Measurements from ENCODE around the gene PPP2R5A. TPM values are rescaled to one million over a fixed set of nuclear protein-coding genes. Genes with fewer than 3 reads are reported as not detected.
"Not testable (repeated sequence)": the region's sequence is repeated elsewhere in the genome, so short reads cannot be mapped to it uniquely, and the experiment has no call there.

Gene PPP2R5A
- total RNA-seq, 1 donor from 2014 or later: 37.1 TPM

- no peak for DNase-seq (ENCODE audit: low read depth in 2 of 2)
Measured at GRCh38 chr1:212267460-212267859, 17.8 kb upstream of the PPP2R5A start.

GRCh38 chr1:212269306-212269705, 15.9 kb upstream of the PPP2R5A start:
- no peak for DNase-seq (ENCODE audit: low read depth in 2 of 2)

- DNase-seq (ENCODE audit: low read depth in 2 of 2): no peak
Measured at GRCh38 chr1:212270564-212270963, 14.6 kb upstream of the PPP2R5A start.

GRCh38 chr1:212271234-212271633, 14.0 kb upstream of the PPP2R5A start:
- peak in 1 of 2 donors; percentile 31 for DNase-seq (ENCODE audit: low read depth in 2 of 2)

GRCh38 chr1:212271823-212272485, 13.3 kb upstream of the PPP2R5A start:
- DNase-seq (ENCODE audit: low read depth in 2 of 2): peak in 1 of 2 donors; percentile 40

- no peak for DNase-seq (ENCODE audit: low read depth in 2 of 2)
Measured at GRCh38 chr1:212281590-212281989, 3.6 kb upstream of the PPP2R5A start.

GRCh38 chr1:212283741-212284140, 1.5 kb upstream of the PPP2R5A start:
- no peak for DNase-seq (ENCODE audit: low read depth in 2 of 2)

- no peak for DNase-seq (ENCODE audit: low read depth in 2 of 2)
Measured at GRCh38 chr1:212284332-212284743, 872 bp upstream of the PPP2R5A start.

GRCh38 chr1:212285685-212286555, 710 bp downstream of the PPP2R5A start:
- peak; percentile 42 to 55 for DNase-seq (ENCODE audit: low read depth in 2 of 2)

- DNase-seq (ENCODE audit: low read depth in 2 of 2): peak in 1 of 2 donors; percentile 18
Measured at GRCh38 chr1:212286556-212287131, 1.4 kb downstream of the PPP2R5A start.

- no peak for DNase-seq (ENCODE audit: low read depth in 2 of 2)
Measured at GRCh38 chr1:212287261-212287895, 2.2 kb downstream of the PPP2R5A start.

- not testable (repeated sequence) for DNase-seq (ENCODE audit: low read depth in 2 of 2)
Measured at GRCh38 chr1:212287995-212288394, 2.8 kb downstream of the PPP2R5A start.

- peak; percentile 22 to 32 for DNase-seq (ENCODE audit: low read depth in 2 of 2)
Measured at GRCh38 chr1:212288615-212289014, 3.4 kb downstream of the PPP2R5A start.

GRCh38 chr1:212289262-212290077, 4.3 kb downstream of the PPP2R5A start:
- DNase-seq (ENCODE audit: low read depth in 2 of 2): no peak

GRCh38 chr1:212290608-212291007, 5.4 kb downstream of the PPP2R5A start:
- DNase-seq (ENCODE audit: low read depth in 2 of 2): peak; percentile 46 to 63

DNA sequence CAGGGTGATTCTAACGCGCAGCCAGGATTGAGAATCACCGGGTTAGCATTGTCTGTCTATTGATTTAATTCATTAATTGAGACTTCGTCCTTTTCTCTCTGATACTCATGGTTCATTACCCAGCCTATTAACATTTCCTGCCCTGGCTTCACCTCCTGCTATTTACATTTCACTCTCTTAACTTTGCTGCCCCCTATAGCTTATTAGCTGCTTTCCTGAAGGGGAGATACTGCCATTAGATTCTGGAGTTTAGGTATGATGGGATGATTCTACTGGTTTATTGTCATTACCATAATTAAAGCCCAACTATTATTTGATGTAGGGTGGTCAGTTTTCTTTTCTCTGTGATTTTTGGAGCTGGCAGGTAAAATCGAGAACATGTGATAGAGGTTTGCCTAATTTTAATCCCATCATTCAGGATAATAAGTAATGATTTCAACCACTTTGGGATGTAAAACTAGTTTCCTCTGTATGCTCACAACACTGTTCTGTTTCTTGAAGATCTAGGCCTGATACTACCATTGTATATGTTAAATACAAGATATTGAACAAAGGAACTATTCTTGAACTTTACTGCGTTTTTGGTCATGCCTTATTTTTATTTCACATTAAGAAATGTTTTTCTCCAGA, 6.4 kb downstream of the PPP2R5A start:
- peak; percentile 59 to 72 for DNase-seq (ENCODE audit: low read depth in 2 of 2)

DNA sequence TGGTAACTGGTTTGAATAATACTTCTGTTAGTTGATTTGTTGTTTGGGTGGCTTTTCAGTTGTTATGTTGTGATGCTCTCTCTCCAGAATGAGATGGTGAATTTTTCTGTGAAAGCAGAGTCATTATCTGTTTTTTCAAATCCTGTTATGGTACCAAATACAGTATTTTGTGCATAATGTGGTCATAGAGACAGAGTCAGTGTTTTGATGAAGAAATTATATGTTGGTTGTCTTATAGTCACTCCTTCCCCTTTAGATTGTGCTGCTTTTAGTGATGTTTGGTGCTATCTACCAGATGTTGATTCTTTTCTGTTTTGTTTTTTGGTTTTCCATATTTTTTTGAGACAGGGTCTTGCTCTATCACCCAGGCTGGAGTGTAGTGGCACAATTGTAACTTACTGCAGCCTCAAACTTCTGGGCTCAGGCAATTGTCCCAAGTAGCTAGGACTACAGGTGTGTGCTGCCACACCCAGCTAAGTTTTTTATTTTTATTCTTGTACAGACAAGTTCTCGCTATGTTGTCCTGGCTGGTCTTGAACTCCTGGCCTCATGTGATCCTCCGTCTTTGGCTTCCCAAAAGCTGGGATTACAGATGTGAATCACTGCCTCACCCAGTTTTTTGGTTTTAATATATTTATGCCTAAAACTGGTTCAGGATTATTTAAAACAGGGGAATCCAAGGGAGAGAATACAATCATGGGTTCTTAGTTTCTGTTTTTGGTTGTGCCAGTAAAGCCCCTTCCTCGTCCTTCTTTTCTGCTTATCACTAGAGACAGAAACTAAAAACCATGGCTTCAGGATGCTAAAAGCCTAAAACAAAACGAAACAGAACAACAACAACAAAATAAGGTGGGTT, 7.3 kb downstream of the PPP2R5A start:
- no peak for DNase-seq (ENCODE audit: low read depth in 2 of 2)

- DNase-seq (ENCODE audit: low read depth in 2 of 2): peak in 1 of 2 donors; percentile 48
Measured at GRCh38 chr1:212293579-212293978, 8.4 kb downstream of the PPP2R5A start.

DNA sequence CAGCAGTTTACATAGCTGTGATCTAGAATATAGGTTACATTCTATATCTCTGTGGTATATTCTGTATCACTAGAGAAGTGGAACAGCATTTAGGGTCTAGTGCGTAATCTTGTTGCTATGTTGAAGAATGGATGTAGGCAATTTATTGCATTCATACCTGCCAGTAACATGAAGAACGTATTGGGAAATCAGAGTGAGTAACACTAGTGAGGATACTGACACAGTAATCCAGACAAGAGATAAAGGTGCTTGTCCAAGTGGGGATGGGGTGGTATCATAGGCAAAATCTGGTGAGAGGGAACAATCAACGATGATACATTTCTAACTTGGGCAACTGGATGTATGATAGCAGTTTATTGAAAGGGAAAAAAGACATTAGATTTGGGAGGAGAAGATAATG, 9.8 kb downstream of the PPP2R5A start:
- DNase-seq (ENCODE audit: low read depth in 2 of 2): no peak

DNA sequence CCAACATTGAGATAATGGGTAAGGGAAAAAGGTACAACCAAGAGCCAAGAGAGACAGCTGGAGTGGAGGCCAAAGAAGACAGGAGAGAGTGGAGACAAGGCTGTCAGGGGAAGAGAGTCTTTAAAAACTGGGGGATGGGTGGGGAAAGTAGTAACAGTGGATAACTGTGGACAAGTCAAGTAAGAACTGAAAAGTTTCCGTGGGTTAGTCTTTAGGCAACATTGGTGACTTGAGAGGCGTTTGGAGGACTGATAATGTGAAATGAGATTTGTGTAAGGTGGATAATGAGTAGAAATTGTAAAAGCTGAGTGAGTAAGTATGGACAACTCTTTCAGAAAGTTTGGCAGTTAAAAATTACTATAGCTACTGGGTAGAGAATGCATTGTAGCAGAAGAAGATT, 10.4 kb downstream of the PPP2R5A start:
- DNase-seq (ENCODE audit: low read depth in 2 of 2): no peak
